HepG2 (cell line): ENCODE data around the gene CCL27. TPM values are rescaled to one million over a fixed set of nuclear protein-coding genes. Genes with fewer than 3 reads are reported as not detected.

Source experiments
- ATAC-seq: fragments of 200-7000 bp; cut with Tn5 transposase; 3 replicates; pipeline ENCODE4 v1.9.1; 2020; ENCODE audit warnings: mild to moderate bottlenecking, moderate library complexity
- BruUV-seq: library from RNA; stranded (reverse); fragments of 400-500 nt; replicated peaks from 2 replicates; lab custom pipeline; 2021; lab: Mats Ljungman, UMichigan
- CTCF ChIA-PET: fragments of 300-600 bp; formaldehyde crosslinking; extraction: SDS; loops from one replicate; lab custom pipeline; 2021; ENCODE audit warnings: low total read pairs, inconsistent platforms, low intra/inter-chr PET ratio; lab: Yijun Ruan, JAX
- POLR2A ChIA-PET: fragments of 350-600 bp; sonication (Branson Sonifier 250); formaldehyde crosslinking; loops from one replicate; lab custom pipeline; 2020; ENCODE audit warnings: antibody characterized with exemption, inconsistent platforms; lab: Yijun Ruan, JAX
- DNase-seq: peaks from one replicate; pipeline ENCODE4 v3.0.0-alpha.2; 2015; ENCODE audit warnings: low spot score
- FAIRE-seq: peaks from 3 replicates; lab custom pipeline; 2011; peaks lifted over from hg19 to GRCh38; lab: Jason Lieb, UNC
- H2AFZ ChIP-seq: one replicate; pipeline ENCODE4 v1.6.1; 2011; ENCODE audit warnings: low read length, inconsistent platforms
- H3K27ac ChIP-seq: fragments of 300-600 bp; 3 replicates; pipeline ENCODE4 v1.8.0; 2011; ENCODE audit warnings: mixed run types, mild to moderate bottlenecking, mixed read lengths, low read length, inconsistent platforms; ENCODE audit not compliant: insufficient read depth; ENCODE audit errors: extremely low read length
- H3K27me3 ChIP-seq, 2 experiments: fragments of 200-600 bp in 1 of 2; 2 replicates in 1 of 2; 3 replicates in 1 of 2; pipeline versions ENCODE4 v1.6.0 to v1.8.0; 2011; ENCODE audit warnings: low read length in 2 of 2, mild to moderate bottlenecking in 2 of 2, moderate library complexity in 2 of 2, inconsistent platforms in 1 of 2; ENCODE audit not compliant: insufficient read depth in 2 of 2, control insufficient read depth in 1 of 2
- H3K36me3 ChIP-seq, 2 experiments: fragments of 200-600 bp in 1 of 2; replicated peaks in 1 of 2; 2 replicates in 1 of 2; 3 replicates in 1 of 2; pipeline versions ENCODE4 v1.5.1 to v1.8.0; 2011; ENCODE audit warnings: low read length in 2 of 2, inconsistent platforms in 1 of 2; ENCODE audit not compliant: insufficient read depth in 2 of 2, control insufficient read depth in 1 of 2
- H3K4me1 ChIP-seq: 2 replicates; pipeline ENCODE4 v1.5.1; 2012; ENCODE audit warnings: low read length, inconsistent platforms; ENCODE audit not compliant: insufficient read depth
- H3K4me2 ChIP-seq: 2 replicates; pipeline ENCODE4 v1.6.0; 2011; ENCODE audit warnings: low read depth, low read length, inconsistent platforms
- H3K4me3 ChIP-seq, 3 experiments: fragments of 200-600 bp in 1 of 3; sonication (generic), shearing (Covaris generic) in 1 of 3; replicated peaks in 1 of 3; 2 replicates each; pipeline ENCODE4 v1.5.1; 2011 to 2016; ENCODE audit warnings: low read length in 3 of 3, inconsistent platforms in 2 of 3, low read depth in 2 of 3, mild to moderate bottlenecking in 2 of 3, control low read depth in 1 of 3, mixed read lengths in 1 of 3; ENCODE audit not compliant: insufficient read depth in 1 of 3
- H3K79me2 ChIP-seq: one replicate; pipeline ENCODE4 v1.6.1; 2011; ENCODE audit warnings: low read length, inconsistent platforms; ENCODE audit not compliant: insufficient read depth
- H3K9ac ChIP-seq: 2 replicates; pipeline ENCODE4 v1.6.0; 2011; ENCODE audit warnings: mild to moderate bottlenecking, low read depth, low read length, inconsistent platforms; ENCODE audit not compliant: insufficient read depth
- H3K9me3 ChIP-seq: 2 replicates; pipeline ENCODE4 v1.5.1; 2012; ENCODE audit warnings: mild to moderate bottlenecking, low read length
- H4K20me1 ChIP-seq: 2 replicates; pipeline ENCODE4 v1.6.0; 2011; ENCODE audit warnings: inconsistent platforms, mild to moderate bottlenecking, low read length, moderate library complexity; ENCODE audit not compliant: insufficient read depth
- NCOA1 ChIP-seq: sonication (generic); formaldehyde crosslinking; IDR thresholded peaks from 2 replicates; pipeline ENCODE4 v1.9.0; 2021; ENCODE audit warnings: missing genetic modification reagents
- PHF8 ChIP-seq: sonication (generic); formaldehyde crosslinking; IDR thresholded peaks from 2 replicates; pipeline ENCODE4 v1.5.0; 2020; ENCODE audit warnings: missing genetic modification reagents
- SMAD3 ChIP-seq: sonication (generic); formaldehyde crosslinking; IDR thresholded peaks from 2 replicates; pipeline ENCODE4 v1.4.0; 2020; ENCODE audit warnings: missing genetic modification reagents
- WIZ ChIP-seq: sonication (generic); formaldehyde crosslinking; IDR thresholded peaks from 2 replicates; pipeline ENCODE4 v1.5.1; 2020; ENCODE audit warnings: mild to moderate bottlenecking, missing genetic modification reagents
- ZFYVE20 ChIP-seq: sonication (generic); formaldehyde crosslinking; IDR thresholded peaks from 2 replicates; pipeline ENCODE4 v1.8.0; 2023; ENCODE audit warnings: low read depth, mild to moderate bottlenecking, moderate library complexity, missing genetic modification reagents, borderline replicate concordance
- WGBS: methylation state at CpG from one replicate; pipeline ENCODE4 v1.1.6; 2017; ENCODE audit warnings: low lambda C conversion rate; 5-methylcytosine and 5-hydroxymethylcytosine counted together
- in situ Hi-C: cut with HindIII; loops from 2 replicates; pipeline ENCODE4 v1.10.0; 2017; ENCODE audit warnings: low pct_unique_long_range_greater_than_20kb; ENCODE audit not compliant: extremely low pct_ligation_motif_present
- intact Hi-C: fragments of 100-400 bp; cut with micrococcal nuclease; formaldehyde crosslinking; loops from one replicate; pipeline ENCODE4 v1.10.0; 2022; ENCODE audit not compliant: unreplicated experiment
- polyA plus RNA-seq, 8 experiments: library from polyadenylated mRNA; depleted of rRNA in 3 of 8; stranded (reverse) in 7 of 8; unstranded in 1 of 8; fragments of >200 nt; fragmentation: Illumina TruSeq in 4 of 8; extraction: Trizol in 4 of 8; gene quantifications; 2 replicates each; pipeline versions ENCODE4 v1.2.1 to v1.2.3, GENCODE V29; 2011 to 2016; ENCODE audit warnings: low read depth in 4 of 8, missing spikeins in 1 of 8, mixed read lengths in 1 of 8; ENCODE audit not compliant: insufficient read depth in 1 of 8
- total RNA-seq, 5 experiments: library from RNA; depleted of rRNA; stranded (reverse); fragments of >200 nt; fragmentation: Illumina TruSeq; extraction: Trizol; gene quantifications; 2 replicates each; pipeline ENCODE4 v1.2.3, GENCODE V29; 2016; ENCODE audit warnings: low read depth in 1 of 5
- TF ChIP-seq, protein P1 (sequence below): sonication (generic); formaldehyde crosslinking; IDR thresholded peaks from 2 replicates; pipeline ENCODE4 v1.8.1; 2023; ENCODE audit warnings: mild to moderate bottlenecking, moderate library complexity, missing genetic modification reagents

Gene CCL27
- total and polyA plus RNA-seq, 2 of the 13 experiments (the other 11 are each of a cell fraction or from before 2014, with no cell fraction given) = not detected

DNA sequence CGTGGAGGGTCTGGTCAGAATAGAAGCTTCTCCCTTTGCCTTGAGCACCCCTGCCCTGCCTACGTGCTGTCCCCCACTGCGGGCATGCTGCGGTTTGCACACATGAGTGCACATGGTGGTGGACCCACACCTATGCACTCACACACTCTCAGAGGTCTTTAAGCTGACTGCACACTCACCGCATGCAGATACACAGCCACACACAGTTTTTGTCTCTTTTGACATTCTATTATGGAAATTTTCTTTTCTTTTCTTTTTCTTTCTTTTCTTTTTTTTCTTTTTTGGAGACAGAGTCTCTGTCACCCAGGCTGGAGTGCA is 33.0 kb downstream of the CCL27 start:
- H3K27me3 ChIP-seq = peaks cover 4 to 20% of the 10 kb centered on the region in 2 experiments; a peak in 3 of 5 replicates
- FAIRE-seq (no peak), ATAC-seq (peak; percentile 10), DNase-seq (no peak)
- 81% methylated on average over 1 of the region's 5 CpGs for WGBS
- H3K9me3 ChIP-seq = no peaks in the 10 kb centered on the region
- no peak overlapping the region for H3K27ac ChIP-seq
- peaks cover 41% of the 10 kb centered on the region for H3K4me1 ChIP-seq
- TF ChIP-seq ZFYVE20 (CRISPR knock-in tag) (no peak), WIZ (CRISPR knock-in tag) (no peak), PHF8 (no peak), NCOA1 (CRISPR knock-in tag) (0 out of 2 replicates have a peak, but pooled peaks have one; percentile 32), SMAD3 (CRISPR knock-in tag) (no peak)
- TF ChIP-seq, protein P1, sequence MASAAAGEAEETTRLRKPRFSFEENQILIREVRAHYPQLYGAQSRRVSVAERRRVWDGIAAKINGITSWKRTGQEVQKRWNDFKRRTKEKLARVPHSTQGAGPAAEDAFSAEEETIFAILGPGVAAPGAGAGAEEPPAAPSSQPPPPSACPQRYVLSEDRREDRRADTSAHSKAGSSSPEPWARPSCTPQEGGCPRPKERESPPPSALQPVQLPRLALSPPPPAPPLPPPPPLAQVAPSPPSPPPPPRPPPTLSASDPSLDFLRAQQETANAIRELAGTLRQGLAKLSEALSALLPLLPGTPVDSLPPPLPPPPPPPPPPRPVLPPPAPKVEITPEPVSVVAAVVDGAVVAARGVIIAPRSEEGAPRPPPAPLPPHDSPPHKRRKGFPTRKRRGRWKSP (CRISPR knock-in tag) = 0 out of 2 replicates have a peak, but pooled peaks have one; percentile 4
- no TSS peak for BruUV-seq
- ChIA-PET CTCF (no interaction called here), POLR2A (interaction anchor here (0.9 to 2.0 kb wide), 6 partner anchors 8 to 36 kb away, joined by 3 to 9 read pairs (median 4); partner anchors contain the start of genes DCTN3, GALT, RPP25L and SIGMAR1)
- H2AFZ ChIP-seq = no peak overlapping the region
- in situ Hi-C loops (no loop called here), intact Hi-C loops (no loop called here)
- H3K36me3 ChIP-seq = no peaks in the 10 kb centered on the region
- H3K79me2 ChIP-seq = no peaks in the 10 kb centered on the region
- peak overlapping the region; percentile 72 for H3K4me2 ChIP-seq
- H3K4me3 ChIP-seq = peak overlapping the region in 1 of 3 experiments; percentile 73; a peak in 2 of 6 replicates
- H4K20me1 ChIP-seq = no peaks in the 10 kb centered on the region
- H3K9ac ChIP-seq = no peak overlapping the region
